Suprapubic skin (tissue), 4 donors: ENCODE results near the gene XAB2.

Experiments
- CTCF ChIP-seq, 2 donors: fragments of 200-600 bp in 1 of 2; fragments of 450-650 bp in 1 of 2; sonication (generic) in 1 of 2; IDR thresholded peaks; one replicate each; pipeline ENCODE4 v1.5.1; 2016 to 2019; ENCODE audit warnings: antibody characterized with exemption in 2 of 2, mild to moderate bottlenecking in 1 of 2, moderate library complexity in 1 of 2
- POLR2A ChIP-seq, 2 donors: fragments of 450-650 bp; IDR thresholded peaks; one replicate each; pipeline ENCODE4 v1.6.1; 2017; ENCODE audit warnings: antibody characterized with exemption in 2 of 2, mild to moderate bottlenecking in 2 of 2, moderate library complexity in 2 of 2
- POLR2AphosphoS5 ChIP-seq, 3 donors: sonication (generic); formaldehyde crosslinking; IDR thresholded peaks; one replicate each; pipeline ENCODE4 v1.6.1; 2017; ENCODE audit warnings: antibody characterized with exemption in 3 of 3

- TF ChIP-seq CTCF (IDR thresholded peaks at IDR 0.05): no peak
- TF ChIP-seq POLR2AphosphoS5 (IDR thresholded peaks at IDR 0.05): no peak
- no peak for TF ChIP-seq POLR2A (IDR thresholded peaks at IDR 0.05)
These were observed 47.0 kb upstream of the XAB2 start for GRCh38 chr19:7676376-7676775.
